RWPE2 (cell line): Measurements from ENCODE around the gene NHSL2.

Experiments
- ATAC-seq: fragments of 200-7000 bp; cut with Tn5 transposase; 3 replicates; pipeline ENCODE4 v1.9.1; 2021; ENCODE audit warnings: low read depth
- DNase-seq: peaks from one replicate; pipeline ENCODE4 v3.0.0-alpha.2; 2020; ENCODE audit warnings: low spot score
- H3K27ac ChIP-seq: fragments of 450-650 bp; 2 replicates; pipeline ENCODE4 v1.5.1; 2017; ENCODE audit warnings: mild to moderate bottlenecking; ENCODE audit not compliant: poor library complexity, severe bottlenecking
- H3K27me3 ChIP-seq: fragments of 250-450 bp; sonication (Bioruptor Pico); 2 replicates; pipeline ENCODE4 v1.5.1; 2021; ENCODE audit warnings: mild to moderate bottlenecking, moderate library complexity; ENCODE audit not compliant: insufficient read depth, poor library complexity, severe bottlenecking
- H3K36me3 ChIP-seq: fragments of 250-450 bp; sonication (Bioruptor Pico); 2 replicates; pipeline ENCODE4 v1.5.1; 2020; ENCODE audit warnings: low read depth, mild to moderate bottlenecking, moderate library complexity
- H3K4me1 ChIP-seq: fragments of 250-450 bp; sonication (Bioruptor Pico); 2 replicates; pipeline ENCODE4 v1.5.1; 2021; ENCODE audit warnings: mild to moderate bottlenecking, moderate library complexity; ENCODE audit not compliant: insufficient read depth, poor library complexity, severe bottlenecking
- H3K4me3 ChIP-seq: fragments of 250-450 bp; sonication (Bioruptor Pico); 2 replicates; pipeline ENCODE4 v1.5.1; 2021; ENCODE audit warnings: mild to moderate bottlenecking, moderate library complexity; ENCODE audit not compliant: severe bottlenecking
- H3K9me3 ChIP-seq: fragments of 250-450 bp; sonication (Bioruptor Pico); 2 replicates; pipeline ENCODE4 v1.5.1; 2021; ENCODE audit warnings: mild to moderate bottlenecking, moderate library complexity; ENCODE audit not compliant: severe bottlenecking
- TF ChIP-seq, protein P1 (sequence below): fragments of 450-650 bp; IDR thresholded peaks from one replicate; pipeline ENCODE4 v1.5.1; 2017; ENCODE audit warnings: mild to moderate bottlenecking, moderate library complexity; ENCODE audit not compliant: poor library complexity, severe bottlenecking

Gene NHSL2

DNA sequence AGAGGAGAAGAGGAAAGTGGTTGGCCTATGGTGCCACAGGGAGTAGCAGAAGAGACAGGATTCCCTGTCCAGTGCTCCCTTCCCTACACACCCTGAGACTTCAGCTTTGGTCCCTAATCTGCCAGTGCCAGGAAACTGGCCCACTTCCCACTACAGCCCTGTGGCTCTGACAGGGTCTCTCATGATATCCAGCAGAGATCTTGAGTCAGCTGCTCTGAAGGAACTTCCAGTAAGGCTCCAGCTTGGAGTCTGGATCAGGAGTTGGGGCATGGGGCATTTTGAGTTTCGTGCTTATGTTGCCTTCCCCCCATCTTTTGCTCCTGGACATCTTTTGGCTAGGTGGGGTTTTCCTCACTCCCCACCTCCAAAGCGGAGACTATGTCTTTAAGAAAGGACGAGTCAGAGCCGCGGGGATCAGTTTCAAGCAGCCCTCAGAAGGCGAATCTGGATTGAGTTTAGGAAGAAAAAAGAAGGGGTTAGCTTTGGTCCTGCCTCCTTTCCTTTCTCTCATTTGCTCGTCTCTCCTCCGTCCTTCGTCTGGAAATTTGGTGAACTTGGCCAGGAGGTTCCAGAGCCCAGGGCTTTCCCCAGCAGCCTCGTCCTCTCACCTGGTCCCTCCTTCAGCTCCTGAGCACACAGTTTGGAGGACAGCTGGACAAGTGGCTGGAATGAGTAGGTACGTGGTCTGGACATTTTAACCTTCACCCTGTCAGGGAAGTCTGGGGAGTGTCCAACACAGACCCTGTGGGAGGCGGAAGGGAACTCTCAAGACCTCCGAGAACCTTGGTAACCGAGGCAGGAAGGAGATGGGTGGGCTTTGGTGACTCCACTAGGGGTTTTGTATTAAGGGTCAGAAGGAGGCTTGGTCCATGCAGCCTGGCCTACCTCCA, 116.6 kb downstream of the NHSL2 start:
- TF ChIP-seq, protein P1, sequence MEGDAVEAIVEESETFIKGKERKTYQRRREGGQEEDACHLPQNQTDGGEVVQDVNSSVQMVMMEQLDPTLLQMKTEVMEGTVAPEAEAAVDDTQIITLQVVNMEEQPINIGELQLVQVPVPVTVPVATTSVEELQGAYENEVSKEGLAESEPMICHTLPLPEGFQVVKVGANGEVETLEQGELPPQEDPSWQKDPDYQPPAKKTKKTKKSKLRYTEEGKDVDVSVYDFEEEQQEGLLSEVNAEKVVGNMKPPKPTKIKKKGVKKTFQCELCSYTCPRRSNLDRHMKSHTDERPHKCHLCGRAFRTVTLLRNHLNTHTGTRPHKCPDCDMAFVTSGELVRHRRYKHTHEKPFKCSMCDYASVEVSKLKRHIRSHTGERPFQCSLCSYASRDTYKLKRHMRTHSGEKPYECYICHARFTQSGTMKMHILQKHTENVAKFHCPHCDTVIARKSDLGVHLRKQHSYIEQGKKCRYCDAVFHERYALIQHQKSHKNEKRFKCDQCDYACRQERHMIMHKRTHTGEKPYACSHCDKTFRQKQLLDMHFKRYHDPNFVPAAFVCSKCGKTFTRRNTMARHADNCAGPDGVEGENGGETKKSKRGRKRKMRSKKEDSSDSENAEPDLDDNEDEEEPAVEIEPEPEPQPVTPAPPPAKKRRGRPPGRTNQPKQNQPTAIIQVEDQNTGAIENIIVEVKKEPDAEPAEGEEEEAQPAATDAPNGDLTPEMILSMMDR = no peak

GRCh38 chrX:72027914-72028307, 117.3 kb downstream of the NHSL2 start:
- ATAC-seq (no peak), DNase-seq (no peak)
- Histone ChIP-seq H3K9me3 (no peaks in the 10 kb centered on the region), H3K4me3 (no peak overlapping the region), H3K36me3 (no peaks in the 10 kb centered on the region), H3K27me3 (no peaks in the 10 kb centered on the region), H3K27ac (no peak overlapping the region), H3K4me1 (peaks cover 15% of the 10 kb centered on the region)
- TF ChIP-seq, protein P1 = no peak

More for the DNA sequence above, 116.6 kb downstream of the NHSL2 start:
- Histone ChIP-seq H3K4me3 (no peak overlapping the region), H3K27ac (no peak overlapping the region), H3K36me3 (no peaks in the 10 kb centered on the region), H3K9me3 (no peaks in the 10 kb centered on the region), H3K4me1 (peaks cover 15% of the 10 kb centered on the region), H3K27me3 (no peaks in the 10 kb centered on the region)
- ATAC-seq = no peak
- DNase-seq = no peak

DNA sequence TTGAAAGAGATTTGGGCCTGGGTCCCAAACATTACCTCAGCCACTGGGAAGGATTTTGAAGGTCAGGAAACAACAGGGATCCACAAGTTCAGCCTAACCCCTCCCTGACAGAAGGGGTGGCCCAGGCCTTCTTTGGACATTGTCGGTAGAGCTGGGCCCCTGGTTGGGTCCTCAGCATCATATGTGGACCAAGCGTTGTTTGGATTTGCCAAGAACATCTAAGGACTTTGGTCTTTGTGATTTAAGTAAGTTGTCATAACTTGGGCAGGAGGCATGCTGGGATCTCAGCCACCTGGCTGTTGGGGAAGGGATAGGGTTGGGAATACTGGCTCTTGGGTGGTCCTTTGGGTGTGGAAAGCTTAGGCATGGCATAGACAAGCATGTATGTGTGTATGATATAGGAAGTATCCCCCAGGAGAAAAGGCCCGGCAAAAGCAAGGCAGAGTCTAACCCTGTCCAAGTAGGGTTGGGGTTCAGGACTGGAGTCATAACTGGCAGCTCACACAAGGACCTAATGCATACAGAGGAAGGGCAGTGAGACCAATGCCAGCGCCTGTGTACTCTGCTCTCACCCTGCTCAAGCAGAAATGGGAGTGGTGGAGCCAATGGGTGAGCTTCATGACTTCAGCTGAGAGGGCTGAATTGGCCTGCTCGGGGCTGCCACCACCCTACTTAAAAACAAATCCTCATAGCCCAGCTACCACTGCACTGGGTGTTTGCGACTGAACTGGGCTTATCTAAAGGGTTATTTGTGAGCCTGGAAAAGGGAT, 118.2 kb downstream of the NHSL2 start:
- no peak overlapping the region for H3K4me3 ChIP-seq
- H3K9me3 ChIP-seq = no peaks in the 10 kb centered on the region
- no peaks in the 10 kb centered on the region for H3K27me3 ChIP-seq
- DNase-seq (no peak), ATAC-seq (no peak)
- TF ChIP-seq, protein P1 = no peak
- no peaks in the 10 kb centered on the region for H3K36me3 ChIP-seq
- peaks cover 15% of the 10 kb centered on the region for H3K4me1 ChIP-seq
- peak overlapping the region; percentile 73 for H3K27ac ChIP-seq

DNA sequence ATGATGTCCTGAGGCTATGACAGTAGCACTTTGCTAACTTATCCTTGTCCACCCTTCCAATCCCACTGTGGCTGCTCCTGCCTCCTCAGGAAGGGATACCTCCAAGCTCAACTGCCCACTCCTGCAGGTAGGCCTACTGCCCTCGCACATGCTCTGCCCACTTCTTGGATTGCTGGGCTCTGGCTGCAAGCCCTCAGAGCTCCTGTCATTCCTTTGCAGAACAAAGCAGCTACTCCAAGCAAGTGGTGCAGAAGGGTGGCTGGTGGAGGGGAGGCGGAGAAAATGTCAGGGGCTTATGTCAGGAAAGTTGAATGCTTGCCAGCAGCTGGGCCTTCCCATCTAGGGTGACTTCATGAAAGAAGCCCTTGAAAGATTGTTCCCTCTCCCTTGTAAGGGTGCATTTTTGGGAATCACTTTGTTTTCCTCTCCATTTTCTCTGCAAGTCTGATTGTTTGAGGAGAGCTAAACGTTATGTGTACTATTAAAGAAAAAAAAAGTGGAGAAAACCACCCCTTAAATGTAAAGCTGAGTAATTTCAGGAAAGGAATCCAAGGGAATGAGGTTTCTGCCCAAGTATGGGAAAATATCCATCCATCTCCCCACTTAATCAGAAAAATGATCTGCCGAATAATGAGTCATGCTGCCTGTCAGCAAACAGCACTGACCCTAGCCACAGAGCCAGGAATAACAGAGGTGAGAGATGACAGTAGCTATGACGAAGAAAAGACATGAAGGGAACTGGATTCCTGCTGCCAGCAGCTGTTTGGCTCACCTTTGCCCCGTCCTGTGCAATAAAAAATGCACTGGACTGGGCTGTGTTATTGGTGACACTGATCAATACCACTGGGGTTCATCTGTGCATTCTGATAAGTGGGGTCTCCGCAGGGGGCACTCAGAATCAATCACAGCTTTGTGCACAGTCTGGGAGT, 119.1 kb downstream of the NHSL2 start:
- DNase-seq (no peak), ATAC-seq (peak; percentile 91)
- TF ChIP-seq, protein P1 = no peak
- peaks cover 15% of the 10 kb centered on the region for H3K4me1 ChIP-seq
- H3K9me3 ChIP-seq = no peaks in the 10 kb centered on the region
- H3K4me3 ChIP-seq = no peak overlapping the region
- no peaks in the 10 kb centered on the region for H3K36me3 ChIP-seq
- H3K27me3 ChIP-seq = no peaks in the 10 kb centered on the region
- H3K27ac ChIP-seq = peak overlapping the region; percentile 73
